Measurements from ENCODE around the gene CECR2.

- TF ChIP-seq CTCF (IDR thresholded peaks at IDR 0.05; ENCODE audit: borderline replicate concordance, extremely low read depth, low read length, poor library complexity, severe bottlenecking) (no peak), EZH2 (IDR thresholded peaks at IDR 0.05; ENCODE audit: borderline replicate concordance, low read depth, low read length, severe bottlenecking) (no peak)
Measured at GRCh38 chr22:17430412-17430811, 61.2 kb downstream of the CECR2 start.
